ENCODE measurements around the gene LDLRAD2. TPM values are rescaled to one million over a fixed set of nuclear protein-coding genes. Genes with fewer than 3 reads are reported as not detected.

The LDLRAD2 gene
- total RNA-seq, 4 donors from 2014 or later, result 0.60 TPM; not detected in 3

DNA sequence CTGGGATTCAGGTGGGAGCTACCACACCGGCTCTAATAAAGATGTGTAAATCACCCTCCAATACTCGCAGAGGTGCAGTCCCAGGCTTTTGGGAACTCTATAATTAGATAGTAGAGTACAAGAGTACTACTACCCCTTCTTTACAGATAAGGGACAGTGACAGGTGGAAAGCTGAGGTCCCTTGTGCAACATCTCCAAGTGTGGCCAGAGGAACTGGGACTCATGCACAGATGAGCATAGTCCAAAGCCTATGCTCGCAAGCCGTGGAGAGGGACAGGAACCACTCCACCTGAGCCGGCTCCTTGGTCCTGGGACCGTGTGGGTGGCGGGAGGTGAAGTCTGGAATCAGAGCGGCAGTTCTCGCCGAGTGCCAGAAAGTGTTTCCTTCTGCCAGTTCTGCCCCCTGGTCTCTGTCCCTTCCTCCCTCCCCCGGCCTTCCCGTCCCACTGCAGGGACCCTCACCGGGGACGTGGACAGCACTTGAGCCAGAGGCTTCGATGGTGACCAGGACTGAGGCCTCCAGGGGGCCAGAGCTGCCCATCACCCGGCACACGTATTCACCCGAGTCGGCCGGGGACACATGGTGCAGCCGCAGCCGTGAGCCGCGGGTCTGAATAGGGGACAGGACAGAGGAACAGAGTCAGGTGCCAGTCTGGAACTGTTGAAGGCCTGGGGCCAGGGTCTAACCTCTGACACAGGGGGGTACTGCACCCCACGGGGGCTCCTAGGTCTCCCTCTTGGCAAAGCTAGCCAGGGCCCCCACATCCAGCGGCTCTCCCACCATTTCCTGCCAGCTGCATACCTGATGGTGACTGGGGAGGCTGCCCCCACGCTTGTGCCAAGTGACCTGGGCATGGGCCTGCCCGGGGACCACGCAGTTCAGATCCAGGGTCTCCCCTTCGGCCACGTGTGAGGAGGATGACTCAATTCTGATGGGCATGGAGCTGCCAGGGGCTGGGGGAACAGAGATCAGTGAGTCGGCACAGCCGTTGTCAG lies 33.9 kb downstream of the LDLRAD2 start:
- TF ChIP-seq POLR2A (IDR thresholded peaks at IDR 0.05) (no peak), EP300 (IDR thresholded peaks at IDR 0.05) (no peak)
- TF ChIP-seq, protein P1, sequence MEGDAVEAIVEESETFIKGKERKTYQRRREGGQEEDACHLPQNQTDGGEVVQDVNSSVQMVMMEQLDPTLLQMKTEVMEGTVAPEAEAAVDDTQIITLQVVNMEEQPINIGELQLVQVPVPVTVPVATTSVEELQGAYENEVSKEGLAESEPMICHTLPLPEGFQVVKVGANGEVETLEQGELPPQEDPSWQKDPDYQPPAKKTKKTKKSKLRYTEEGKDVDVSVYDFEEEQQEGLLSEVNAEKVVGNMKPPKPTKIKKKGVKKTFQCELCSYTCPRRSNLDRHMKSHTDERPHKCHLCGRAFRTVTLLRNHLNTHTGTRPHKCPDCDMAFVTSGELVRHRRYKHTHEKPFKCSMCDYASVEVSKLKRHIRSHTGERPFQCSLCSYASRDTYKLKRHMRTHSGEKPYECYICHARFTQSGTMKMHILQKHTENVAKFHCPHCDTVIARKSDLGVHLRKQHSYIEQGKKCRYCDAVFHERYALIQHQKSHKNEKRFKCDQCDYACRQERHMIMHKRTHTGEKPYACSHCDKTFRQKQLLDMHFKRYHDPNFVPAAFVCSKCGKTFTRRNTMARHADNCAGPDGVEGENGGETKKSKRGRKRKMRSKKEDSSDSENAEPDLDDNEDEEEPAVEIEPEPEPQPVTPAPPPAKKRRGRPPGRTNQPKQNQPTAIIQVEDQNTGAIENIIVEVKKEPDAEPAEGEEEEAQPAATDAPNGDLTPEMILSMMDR (IDR thresholded peaks at IDR 0.05), result no peak
- Histone ChIP-seq H3K27ac (no peak overlapping the region), H3K36me3 (peaks cover 14 to 100% (median 20%) of the 10 kb centered on the region in 3 donors), H3K4me1 (no peaks in the 10 kb centered on the region), H3K9me3 (no peaks in the 10 kb centered on the region), H3K27me3 (no peaks in the 10 kb centered on the region), H3K4me3 (no peak overlapping the region)
- WGBS, 2 donors, result 82 to 87% methylated on average over 33 of the region's 33 CpGs
- no peak for DNase-seq (ENCODE audit: low spot score in 2 of 2)

GRCh38 chr1:21847223-21848205 lies 35.4 kb downstream of the LDLRAD2 start:
- no peak overlapping the region for H3K4me3 ChIP-seq
- H3K27me3 ChIP-seq, result no peaks in the 10 kb centered on the region
- TF ChIP-seq, protein P1 (IDR thresholded peaks at IDR 0.05), result no peak
- TF ChIP-seq EP300 (IDR thresholded peaks at IDR 0.05) (no peak), POLR2A (IDR thresholded peaks at IDR 0.05) (no peak)
- peaks cover 14 to 100% (median 24%) of the 10 kb centered on the region in 3 donors for H3K36me3 ChIP-seq
- H3K27ac ChIP-seq, result no peak overlapping the region
- DNase-seq (ENCODE audit: low spot score in 2 of 2), result no peak
- 79 to 89% methylated on average over 22 to 47 of the region's 47 CpGs for WGBS, 2 donors
- H3K4me1 ChIP-seq, result no peaks in the 10 kb centered on the region
- H3K9me3 ChIP-seq, result no peaks in the 10 kb centered on the region

- DNase-seq (ENCODE audit: low spot score in 2 of 2), result no peak
- TF ChIP-seq, protein P1 (IDR thresholded peaks at IDR 0.05), result no peak
- TF ChIP-seq POLR2A (IDR thresholded peaks at IDR 0.05), result no peak
- no peak for TF ChIP-seq EP300 (IDR thresholded peaks at IDR 0.05)
- H3K27ac ChIP-seq, result no peak overlapping the region
- H3K36me3 ChIP-seq, result peaks cover 14 to 100% (median 28%) of the 10 kb centered on the region in 3 donors
- 90 to 91% methylated on average over 16 of the region's 17 CpGs for WGBS, 2 donors
- no peaks in the 10 kb centered on the region for H3K4me1 ChIP-seq
- H3K4me3 ChIP-seq, result no peak overlapping the region
- no peaks in the 10 kb centered on the region for H3K9me3 ChIP-seq
- no peaks in the 10 kb centered on the region for H3K27me3 ChIP-seq
These were observed 36.6 kb downstream of the LDLRAD2 start for GRCh38 chr1:21848524-21849174.

GRCh38 chr1:21849909-21850576 lies 38.0 kb downstream of the LDLRAD2 start:
- WGBS, 2 donors, result 81 to 83% methylated on average over 23 of the region's 30 CpGs
- TF ChIP-seq EP300 (IDR thresholded peaks at IDR 0.05) (no peak), POLR2A (IDR thresholded peaks at IDR 0.05) (no peak)
- TF ChIP-seq, protein P1 (IDR thresholded peaks at IDR 0.05), result no peak
- no peaks in the 10 kb centered on the region for H3K9me3 ChIP-seq
- no peak overlapping the region for H3K4me3 ChIP-seq
- H3K27ac ChIP-seq, result no peak overlapping the region
- DNase-seq (ENCODE audit: low spot score in 2 of 2), result no peak
- H3K4me1 ChIP-seq, result no peaks in the 10 kb centered on the region
- H3K36me3 ChIP-seq, result peaks cover 11 to 100% (median 27%) of the 10 kb centered on the region in 3 donors
- H3K27me3 ChIP-seq, result no peaks in the 10 kb centered on the region
